GM21717 (cell line): Measurements from ENCODE around the gene PALLD.
A peak's percentile ranks its signal among the peaks of the same experiment; 100 is the strongest.
"Not testable (repeated sequence)": the region's sequence is repeated elsewhere in the genome, so short reads cannot be mapped to it uniquely, and the experiment has no call there.

Source experiments
- ATAC-seq: cut with Tn5 transposase; IDR thresholded peaks from one replicate; pipeline ENCODE4 v1.9.1; 2021; ENCODE audit warnings: mild to moderate bottlenecking, moderate library complexity; ENCODE audit not compliant: unreplicated experiment

Gene PALLD

GRCh38 chr4:168917138-168917779 lies 420.4 kb downstream of the PALLD start:
- peak; percentile 52 for ATAC-seq

- no peak for ATAC-seq
Observed at GRCh38 chr4:168919706-168920324, 423.0 kb downstream of the PALLD start.

GRCh38 chr4:168920441-168921065 lies 423.7 kb downstream of the PALLD start:
- no peak for ATAC-seq

DNA sequence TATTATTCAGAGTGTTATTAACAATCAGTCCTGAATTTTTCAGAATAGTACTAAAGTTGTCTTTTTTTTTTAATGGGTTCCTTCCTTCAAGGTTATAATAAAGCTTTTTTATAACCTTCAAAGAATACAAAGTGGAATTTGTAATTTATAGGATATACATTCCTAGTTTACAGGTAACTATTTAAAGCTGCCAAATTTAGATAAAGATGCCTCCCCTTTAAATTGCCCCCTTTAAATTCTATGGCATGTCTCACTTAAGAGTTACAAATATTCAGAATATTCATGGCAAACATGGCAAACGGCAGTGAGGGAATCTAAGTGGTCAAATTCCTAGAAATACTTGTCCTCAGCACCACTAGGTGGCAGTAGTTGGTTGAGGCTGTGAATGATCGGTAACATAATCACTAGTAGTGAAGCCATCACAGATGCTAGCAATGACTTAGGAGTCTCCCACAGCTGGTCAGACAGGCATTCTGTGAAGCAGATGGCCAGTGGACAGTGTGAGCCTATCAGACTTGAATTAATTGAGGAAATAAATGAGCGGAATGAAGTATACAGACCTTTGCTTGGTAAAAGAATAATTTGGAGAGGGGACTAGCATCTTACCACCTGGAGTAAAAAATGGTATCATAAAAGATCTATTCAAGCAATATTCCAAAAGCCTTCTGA lies 426.8 kb downstream of the PALLD start:
- ATAC-seq: peak; percentile 74

DNA sequence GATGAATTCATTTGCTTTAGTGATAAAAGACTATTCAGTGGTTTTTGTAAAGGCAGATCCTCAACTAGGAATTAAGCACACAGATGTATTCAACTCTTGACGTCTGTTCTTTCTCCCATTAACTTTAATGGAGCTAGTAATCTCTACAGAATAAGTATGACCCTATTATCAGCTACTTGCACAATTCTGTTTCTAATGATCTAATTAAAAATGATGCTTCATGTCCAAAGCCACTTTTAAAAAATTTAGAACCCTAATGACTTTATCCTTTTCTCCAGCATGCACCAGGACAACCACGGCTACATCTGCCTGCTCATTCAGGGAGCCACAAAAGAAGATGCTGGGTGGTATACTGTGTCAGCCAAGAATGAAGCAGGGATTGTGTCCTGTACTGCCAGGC lies 427.8 kb downstream of the PALLD start:
- no peak for ATAC-seq

DNA sequence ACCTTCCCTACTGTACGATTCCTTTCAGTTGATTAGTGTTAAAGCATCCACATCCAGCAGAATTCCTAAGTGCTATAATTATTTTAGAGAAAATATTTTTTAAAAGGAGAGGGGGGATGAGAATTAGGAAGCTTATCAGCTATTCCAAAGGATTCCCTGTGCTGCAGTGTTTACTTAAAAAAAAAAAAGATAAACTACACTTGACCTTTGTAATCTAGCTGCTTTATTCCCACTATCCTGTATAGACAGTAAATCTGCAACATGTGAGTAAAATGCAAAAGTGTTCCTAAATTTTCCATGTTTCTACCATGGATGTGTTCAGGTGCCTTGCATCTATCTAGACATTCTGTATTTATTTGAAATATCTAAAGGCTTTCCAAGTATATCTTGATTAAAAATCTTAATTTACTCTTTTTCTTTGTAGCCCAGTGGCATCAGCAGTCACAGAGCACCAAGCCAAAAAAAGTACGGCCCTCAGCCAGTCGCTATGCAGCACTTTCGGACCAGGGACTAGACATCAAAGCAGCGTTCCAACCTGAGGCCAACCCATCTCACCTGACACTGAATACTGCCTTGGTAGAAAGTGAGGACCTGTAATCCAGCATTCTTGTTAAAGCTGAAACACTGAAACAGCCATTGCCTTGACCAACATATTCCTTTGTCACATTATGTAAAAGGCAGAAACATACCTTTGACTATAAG lies 429.1 kb downstream of the PALLD start:
- no peak for ATAC-seq

DNA sequence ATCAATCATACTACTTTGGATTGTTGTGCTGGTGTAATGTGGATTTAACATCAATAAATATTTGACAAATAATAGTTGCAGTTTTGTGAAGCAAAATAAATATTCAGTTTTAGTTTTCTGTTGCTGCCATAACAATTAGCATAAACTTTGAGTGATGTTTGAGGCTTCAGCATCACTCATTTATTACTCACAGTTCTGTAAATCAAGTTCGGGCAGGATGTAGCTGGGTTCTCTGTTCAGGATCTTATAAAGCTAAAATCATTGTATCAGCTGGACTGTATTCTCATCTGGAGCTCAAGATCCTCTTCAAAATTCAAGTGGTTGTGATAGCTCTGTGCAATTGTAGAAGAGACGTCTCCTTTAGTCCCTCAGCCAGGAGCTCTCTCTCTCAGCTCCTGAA lies 431.5 kb downstream of the PALLD start:
- no peak for ATAC-seq

DNA sequence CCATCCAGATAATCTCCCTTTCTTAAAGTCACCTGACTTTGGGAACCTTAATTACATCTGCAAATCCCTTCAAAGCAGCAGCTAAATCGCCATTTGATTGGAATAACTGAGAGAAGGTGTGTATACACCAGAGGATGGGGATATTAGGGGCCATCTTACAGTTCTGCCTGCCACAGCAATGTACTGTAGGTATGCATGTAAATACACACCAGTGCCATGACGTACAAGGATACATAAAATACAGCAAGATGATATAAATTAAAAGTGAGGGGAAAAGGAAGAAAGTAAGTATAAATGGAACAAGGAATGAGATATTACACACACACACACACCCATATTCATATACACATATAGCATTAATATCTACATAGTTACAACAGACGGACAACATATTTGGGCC lies 432.0 kb downstream of the PALLD start:
- ATAC-seq: no peak

DNA sequence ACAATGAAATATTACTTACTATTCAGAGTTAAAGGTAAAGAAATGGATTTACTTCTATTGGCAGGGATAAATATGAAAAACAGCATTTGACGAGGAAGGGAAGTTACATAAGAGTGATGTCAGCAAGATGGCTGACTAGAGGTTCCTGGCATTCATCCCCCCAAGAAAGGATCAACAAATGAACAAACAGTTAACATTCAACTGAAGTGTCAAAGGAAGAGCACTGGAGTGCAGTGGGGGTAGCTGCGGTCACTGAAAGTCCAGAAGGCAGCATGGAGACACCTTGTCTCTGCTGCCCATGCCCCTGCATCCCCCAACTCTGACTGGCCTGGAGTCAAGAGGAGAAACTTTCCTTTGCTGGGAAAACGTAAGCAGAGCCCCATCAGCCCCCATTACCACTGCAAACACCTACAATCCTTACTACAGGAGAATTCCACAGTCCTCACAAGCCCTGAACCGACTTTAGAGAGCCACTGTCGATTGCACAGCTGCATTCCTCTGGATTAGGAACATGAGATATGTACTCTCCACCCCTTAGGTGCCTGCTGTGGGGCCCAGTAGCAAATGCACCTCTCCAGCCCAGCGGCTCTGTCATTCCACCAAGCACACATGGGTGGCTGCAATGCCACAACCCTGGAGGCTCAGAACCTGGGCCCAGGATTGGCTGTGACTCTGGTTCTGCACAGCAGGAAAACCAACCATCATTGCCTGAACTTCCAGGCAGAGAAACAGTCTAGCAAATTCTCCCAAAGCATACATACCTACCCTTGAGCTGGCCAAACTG lies 433.8 kb downstream of the PALLD start:
- no peak for ATAC-seq

DNA sequence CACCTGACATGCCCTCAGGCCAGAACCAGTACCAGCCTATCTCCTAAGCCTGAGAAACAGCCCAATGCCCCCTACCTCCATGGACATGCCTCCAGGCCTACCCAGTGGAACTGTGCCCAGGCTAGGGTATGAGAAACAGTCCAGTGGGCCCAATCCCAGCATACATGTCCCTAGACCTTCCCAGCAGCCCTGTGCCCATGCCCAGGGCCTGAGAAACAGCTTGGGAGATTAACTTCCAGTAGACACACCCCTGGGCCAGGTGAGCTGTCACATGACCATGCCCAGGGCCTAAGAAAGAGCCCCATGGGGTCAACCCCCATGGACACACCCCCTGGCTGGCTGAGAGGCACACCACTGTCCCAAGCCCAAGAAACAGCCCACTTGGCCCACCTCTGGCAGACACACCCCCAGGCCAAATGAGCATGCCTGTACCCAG lies 434.4 kb downstream of the PALLD start:
- ATAC-seq: no peak

DNA sequence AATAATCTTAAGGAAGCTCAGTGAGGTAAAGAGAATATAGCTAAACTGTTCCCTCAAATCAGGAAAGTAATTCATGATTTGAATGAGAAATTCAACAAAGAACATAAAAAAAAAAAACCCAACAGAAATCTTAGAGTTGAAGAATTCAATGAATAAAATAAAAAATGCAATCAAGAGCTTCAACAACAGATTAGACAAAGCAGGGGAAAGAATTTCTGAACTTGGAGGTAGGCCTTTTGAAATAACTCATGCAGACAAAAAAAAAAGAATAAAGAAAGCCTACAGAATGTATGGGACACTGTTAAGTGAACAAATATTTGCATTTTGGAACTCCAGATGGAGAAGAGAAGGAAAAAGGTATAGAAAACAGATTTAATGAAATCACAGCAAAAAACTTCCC lies 435.3 kb downstream of the PALLD start:
- no peak for ATAC-seq

- no peak for ATAC-seq
Observed at GRCh38 chr4:168933423-168933822, 436.6 kb downstream of the PALLD start.

DNA sequence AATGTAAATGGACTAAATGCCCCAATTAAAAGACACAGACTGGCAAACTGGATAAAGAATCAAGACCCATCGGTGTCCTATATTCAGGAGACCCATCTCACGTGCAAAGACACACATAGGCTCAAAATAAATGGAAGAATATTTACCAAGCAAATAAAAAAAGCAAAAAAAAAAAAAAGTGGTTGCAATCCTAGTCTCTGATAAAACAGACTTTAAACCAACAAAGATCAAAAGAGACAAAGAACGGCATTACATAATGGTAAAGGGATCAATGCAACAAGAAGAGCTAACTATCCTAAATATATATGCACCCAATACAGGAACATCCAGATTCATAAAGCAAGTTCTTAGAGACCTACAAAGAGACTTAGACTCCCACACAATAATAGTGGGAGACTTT lies 440.6 kb downstream of the PALLD start:
- not testable (repeated sequence) for ATAC-seq

DNA sequence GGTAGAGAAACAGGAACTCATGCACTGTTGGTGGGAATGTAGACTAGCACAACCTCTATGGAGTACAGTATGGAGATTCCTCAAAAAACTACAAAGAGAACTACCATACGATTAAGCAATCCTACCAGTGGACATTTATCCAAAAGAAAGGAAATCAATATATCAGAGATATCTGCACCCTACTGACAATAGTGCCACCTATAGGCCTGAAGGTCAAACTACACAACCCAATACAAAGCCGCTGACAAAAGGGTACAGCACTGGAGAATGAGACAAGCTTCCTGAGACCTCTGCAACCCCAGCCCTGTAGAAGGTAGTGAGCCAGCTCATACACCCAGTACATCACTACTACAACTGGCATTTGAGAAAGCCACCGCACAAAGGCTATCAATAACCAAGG lies 446.1 kb downstream of the PALLD start:
- ATAC-seq: no peak

DNA sequence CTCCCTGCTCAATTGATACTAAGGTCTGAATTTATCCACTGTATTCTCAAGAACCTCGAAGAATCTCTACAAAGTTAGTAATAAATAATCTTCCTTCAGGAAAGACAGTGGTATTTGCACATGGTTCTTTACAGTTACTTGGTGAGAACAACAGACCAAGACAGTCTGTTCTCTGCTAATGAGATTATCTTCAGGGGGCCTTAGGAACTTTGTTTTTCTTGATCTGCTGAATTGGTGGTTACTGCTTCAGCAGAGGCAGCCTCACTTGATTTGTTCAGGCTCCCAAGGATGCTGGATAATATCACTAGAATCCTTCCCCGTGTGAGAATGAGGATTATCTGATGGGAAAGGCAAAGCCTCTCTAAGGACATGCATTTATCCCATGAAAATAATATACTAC lies 448.4 kb downstream of the PALLD start:
- ATAC-seq: no peak

- not testable (repeated sequence) for ATAC-seq
Observed at GRCh38 chr4:168952821-168953246, 456.0 kb downstream of the PALLD start.

DNA sequence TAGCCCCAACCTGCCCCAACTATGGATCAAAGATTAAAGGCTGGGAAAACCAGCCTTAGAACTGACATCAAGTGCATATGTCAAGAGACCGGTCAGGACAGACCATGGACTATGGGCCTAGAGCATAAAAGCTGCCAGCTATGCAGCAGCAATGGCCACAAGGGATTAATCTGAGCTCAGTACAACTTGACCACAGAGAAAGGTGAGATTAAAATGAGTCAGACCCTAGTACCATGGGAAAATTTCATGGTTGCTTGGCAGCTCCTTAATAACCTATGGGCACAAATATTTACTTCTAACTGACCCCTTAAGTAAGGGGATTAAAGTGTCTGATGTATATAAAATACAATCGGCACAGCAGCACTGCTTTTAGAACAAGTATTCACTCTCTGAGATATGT lies 458.8 kb downstream of the PALLD start:
- ATAC-seq: no peak

DNA sequence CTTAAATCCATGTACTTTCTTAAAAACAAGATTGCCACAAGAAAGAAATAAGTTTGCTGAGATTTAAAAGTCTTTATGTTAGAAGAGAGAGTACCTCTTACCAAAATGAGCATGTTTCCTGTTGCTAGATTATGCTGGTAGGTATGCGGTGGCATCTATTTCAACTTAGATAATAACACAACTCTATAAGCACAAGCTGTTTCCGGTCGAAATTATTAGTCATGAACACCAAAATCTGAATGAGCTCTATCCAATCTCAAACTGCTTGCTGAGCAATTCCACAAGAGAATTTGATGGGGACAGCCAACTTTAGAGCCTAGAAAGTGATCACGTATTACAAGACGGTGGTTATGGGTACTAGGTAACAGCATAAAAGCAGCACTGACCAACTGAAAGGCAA lies 463.9 kb downstream of the PALLD start:
- no peak for ATAC-seq

GRCh38 chr4:168972596-168972995 lies 475.7 kb downstream of the PALLD start:
- ATAC-seq: no peak
